ENCODE measurements around the gene ADGRG6.

ADGRG6 gene

DNA sequence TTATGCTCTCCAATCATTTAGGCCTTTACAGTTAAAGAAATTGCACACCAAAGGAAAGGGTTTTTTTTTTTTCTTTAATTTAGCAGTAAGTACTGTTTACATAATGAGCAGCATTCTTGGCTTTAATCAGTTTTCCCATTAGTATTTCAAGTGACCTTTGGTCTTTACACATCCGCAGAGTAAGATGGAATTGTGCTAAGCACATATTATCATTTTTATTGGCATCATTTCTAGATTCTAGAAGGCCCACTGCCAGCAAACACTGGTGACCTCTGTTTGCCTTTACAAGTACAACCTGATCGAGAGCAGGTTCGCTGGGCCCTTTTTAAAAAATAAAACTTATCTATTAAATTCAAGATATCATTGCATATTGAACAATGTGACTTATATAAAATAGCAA is 104.3 kb downstream of the ADGRG6 start:
- H3K27ac ChIP-seq (ENCODE audit: low read length), result no peak overlapping the region
- peaks cover 2% of the 10 kb centered on the region for H3K4me1 ChIP-seq (ENCODE audit: control insufficient read depth, low read depth, low read length)
- H3K9ac ChIP-seq (ENCODE audit: low read length), result no peak overlapping the region
- no peak overlapping the region for H3K4me3 ChIP-seq (ENCODE audit: low read length)
- no peaks in the 10 kb centered on the region for H3K9me3 ChIP-seq (ENCODE audit: control insufficient read depth, low read depth, low read length)
- no peaks in the 10 kb centered on the region for H3K36me3 ChIP-seq (ENCODE audit: control insufficient read depth, low read depth, low read length)
- H3K27me3 ChIP-seq (ENCODE audit: control insufficient read depth, insufficient read depth, low read length), result no peaks in the 10 kb centered on the region

GRCh38 chr6:142407685-142408273 is 106.0 kb downstream of the ADGRG6 start:
- no peak overlapping the region for H3K27ac ChIP-seq (ENCODE audit: low read length)
- H3K4me1 ChIP-seq (ENCODE audit: control insufficient read depth, low read depth, low read length), result peaks cover 3% of the 10 kb centered on the region
- H3K4me3 ChIP-seq (ENCODE audit: low read length), result no peak overlapping the region
- no peak overlapping the region for H3K9ac ChIP-seq (ENCODE audit: low read length)
- no peaks in the 10 kb centered on the region for H3K36me3 ChIP-seq (ENCODE audit: control insufficient read depth, low read depth, low read length)
- H3K27me3 ChIP-seq (ENCODE audit: control insufficient read depth, insufficient read depth, low read length), result no peaks in the 10 kb centered on the region
- no peaks in the 10 kb centered on the region for H3K9me3 ChIP-seq (ENCODE audit: control insufficient read depth, low read depth, low read length)

GRCh38 chr6:142408409-142408808 is 106.6 kb downstream of the ADGRG6 start:
- no peaks in the 10 kb centered on the region for H3K27me3 ChIP-seq (ENCODE audit: control insufficient read depth, insufficient read depth, low read length)
- no peak overlapping the region for H3K9ac ChIP-seq (ENCODE audit: low read length)
- peaks cover 3% of the 10 kb centered on the region for H3K4me1 ChIP-seq (ENCODE audit: control insufficient read depth, low read depth, low read length)
- no peak overlapping the region for H3K27ac ChIP-seq (ENCODE audit: low read length)
- no peaks in the 10 kb centered on the region for H3K36me3 ChIP-seq (ENCODE audit: control insufficient read depth, low read depth, low read length)
- no peak overlapping the region for H3K4me3 ChIP-seq (ENCODE audit: low read length)
- H3K9me3 ChIP-seq (ENCODE audit: control insufficient read depth, low read depth, low read length), result no peaks in the 10 kb centered on the region

GRCh38 chr6:142409794-142410193 is 108.0 kb downstream of the ADGRG6 start:
- peaks cover 3% of the 10 kb centered on the region for H3K4me1 ChIP-seq (ENCODE audit: control insufficient read depth, low read depth, low read length)
- H3K9ac ChIP-seq (ENCODE audit: low read length), result no peak overlapping the region
- no peak overlapping the region for H3K27ac ChIP-seq (ENCODE audit: low read length)
- no peaks in the 10 kb centered on the region for H3K27me3 ChIP-seq (ENCODE audit: control insufficient read depth, insufficient read depth, low read length)
- no peaks in the 10 kb centered on the region for H3K36me3 ChIP-seq (ENCODE audit: control insufficient read depth, low read depth, low read length)
- no peak overlapping the region for H3K4me3 ChIP-seq (ENCODE audit: low read length)
- H3K9me3 ChIP-seq (ENCODE audit: control insufficient read depth, low read depth, low read length), result no peaks in the 10 kb centered on the region

- Histone ChIP-seq H3K9ac (ENCODE audit: low read length) (no peak overlapping the region), H3K4me1 (ENCODE audit: control insufficient read depth, low read depth, low read length) (peaks cover 3% of the 10 kb centered on the region), H3K36me3 (ENCODE audit: control insufficient read depth, low read depth, low read length) (no peaks in the 10 kb centered on the region), H3K27me3 (ENCODE audit: control insufficient read depth, insufficient read depth, low read length) (no peaks in the 10 kb centered on the region), H3K9me3 (ENCODE audit: control insufficient read depth, low read depth, low read length) (no peaks in the 10 kb centered on the region), H3K27ac (ENCODE audit: low read length) (no peak overlapping the region), H3K4me3 (ENCODE audit: low read length) (no peak overlapping the region)
Measured at GRCh38 chr6:142411145-142411544, 109.3 kb downstream of the ADGRG6 start.

GRCh38 chr6:142412241-142412640 is 110.4 kb downstream of the ADGRG6 start:
- H3K27ac ChIP-seq (ENCODE audit: low read length), result no peak overlapping the region
- H3K36me3 ChIP-seq (ENCODE audit: control insufficient read depth, low read depth, low read length), result no peaks in the 10 kb centered on the region
- no peak overlapping the region for H3K9ac ChIP-seq (ENCODE audit: low read length)
- peaks cover 12% of the 10 kb centered on the region for H3K4me1 ChIP-seq (ENCODE audit: control insufficient read depth, low read depth, low read length)
- no peaks in the 10 kb centered on the region for H3K9me3 ChIP-seq (ENCODE audit: control insufficient read depth, low read depth, low read length)
- H3K27me3 ChIP-seq (ENCODE audit: control insufficient read depth, insufficient read depth, low read length), result no peaks in the 10 kb centered on the region
- no peak overlapping the region for H3K4me3 ChIP-seq (ENCODE audit: low read length)

DNA sequence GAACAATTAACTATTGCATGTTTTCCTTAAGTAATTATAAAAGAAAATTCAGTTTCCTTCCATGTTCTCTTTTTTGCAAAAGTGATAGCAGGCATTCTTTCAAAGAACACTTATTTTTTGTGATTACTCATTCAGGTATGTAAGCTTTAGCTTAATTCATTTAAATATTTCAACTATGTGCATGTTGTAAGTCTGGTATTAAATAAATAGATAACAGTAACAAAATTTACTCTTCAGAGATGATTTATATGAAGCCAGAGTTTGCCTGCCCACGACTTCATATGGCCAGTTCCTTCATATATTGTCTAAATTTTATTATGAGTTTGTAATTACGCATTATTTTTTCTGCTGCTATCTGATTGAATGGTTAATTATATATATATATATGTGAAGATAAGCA is 110.9 kb downstream of the ADGRG6 start:
- Histone ChIP-seq H3K9ac (ENCODE audit: low read length) (no peak overlapping the region), H3K4me3 (ENCODE audit: low read length) (no peak overlapping the region), H3K27me3 (ENCODE audit: control insufficient read depth, insufficient read depth, low read length) (no peaks in the 10 kb centered on the region), H3K27ac (ENCODE audit: low read length) (no peak overlapping the region), H3K4me1 (ENCODE audit: control insufficient read depth, low read depth, low read length) (peaks cover 16% of the 10 kb centered on the region), H3K9me3 (ENCODE audit: control insufficient read depth, low read depth, low read length) (no peaks in the 10 kb centered on the region), H3K36me3 (ENCODE audit: control insufficient read depth, low read depth, low read length) (no peaks in the 10 kb centered on the region)

GRCh38 chr6:142413111-142413510 is 111.3 kb downstream of the ADGRG6 start:
- H3K4me1 ChIP-seq (ENCODE audit: control insufficient read depth, low read depth, low read length), result peaks cover 18% of the 10 kb centered on the region
- H3K9ac ChIP-seq (ENCODE audit: low read length), result no peak overlapping the region
- no peaks in the 10 kb centered on the region for H3K36me3 ChIP-seq (ENCODE audit: control insufficient read depth, low read depth, low read length)
- H3K4me3 ChIP-seq (ENCODE audit: low read length), result no peak overlapping the region
- no peaks in the 10 kb centered on the region for H3K9me3 ChIP-seq (ENCODE audit: control insufficient read depth, low read depth, low read length)
- no peak overlapping the region for H3K27ac ChIP-seq (ENCODE audit: low read length)
- no peaks in the 10 kb centered on the region for H3K27me3 ChIP-seq (ENCODE audit: control insufficient read depth, insufficient read depth, low read length)

GRCh38 chr6:142414462-142415250 is 112.8 kb downstream of the ADGRG6 start:
- Histone ChIP-seq H3K27ac (ENCODE audit: low read length) (no peak overlapping the region), H3K4me1 (ENCODE audit: control insufficient read depth, low read depth, low read length) (peaks cover 18% of the 10 kb centered on the region), H3K36me3 (ENCODE audit: control insufficient read depth, low read depth, low read length) (no peaks in the 10 kb centered on the region)

DNA sequence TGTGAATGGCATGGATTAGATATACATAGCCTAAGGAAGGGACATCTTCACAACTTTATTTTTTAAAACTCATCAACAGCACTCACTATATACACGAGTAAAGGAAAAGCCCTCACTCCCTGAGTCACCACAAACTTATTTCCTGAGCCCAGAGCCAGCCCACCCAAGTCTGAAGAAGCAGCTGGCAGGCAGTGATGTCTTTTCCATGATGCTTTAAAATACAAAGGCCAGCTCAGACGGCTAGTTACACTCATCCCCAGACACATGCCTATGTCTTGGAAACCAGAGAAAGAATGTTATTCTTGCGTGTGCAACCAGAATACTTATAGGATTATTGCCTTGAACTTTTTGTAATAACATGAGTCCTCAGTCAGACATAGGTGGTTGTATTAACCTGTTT is 114.4 kb downstream of the ADGRG6 start:
- H3K27ac ChIP-seq (ENCODE audit: low read length), result no peak overlapping the region
- H3K4me1 ChIP-seq (ENCODE audit: control insufficient read depth, low read depth, low read length), result peaks cover 22% of the 10 kb centered on the region
- no peak overlapping the region for H3K9ac ChIP-seq (ENCODE audit: low read length)
- no peaks in the 10 kb centered on the region for H3K27me3 ChIP-seq (ENCODE audit: control insufficient read depth, insufficient read depth, low read length)
- H3K4me3 ChIP-seq (ENCODE audit: low read length), result no peak overlapping the region
- no peaks in the 10 kb centered on the region for H3K36me3 ChIP-seq (ENCODE audit: control insufficient read depth, low read depth, low read length)
- H3K9me3 ChIP-seq (ENCODE audit: control insufficient read depth, low read depth, low read length), result no peaks in the 10 kb centered on the region

More at GRCh38 chr6:142414462-142415250, 112.8 kb downstream of the ADGRG6 start:
- Histone ChIP-seq H3K9me3 (ENCODE audit: control insufficient read depth, low read depth, low read length) (no peaks in the 10 kb centered on the region), H3K4me3 (ENCODE audit: low read length) (no peak overlapping the region), H3K27me3 (ENCODE audit: control insufficient read depth, insufficient read depth, low read length) (no peaks in the 10 kb centered on the region), H3K9ac (ENCODE audit: low read length) (no peak overlapping the region)

- H3K27ac ChIP-seq (ENCODE audit: low read length), result no peak overlapping the region
- no peak overlapping the region for H3K9ac ChIP-seq (ENCODE audit: low read length)
- peaks cover 22% of the 10 kb centered on the region for H3K4me1 ChIP-seq (ENCODE audit: control insufficient read depth, low read depth, low read length)
- no peak overlapping the region for H3K4me3 ChIP-seq (ENCODE audit: low read length)
- H3K9me3 ChIP-seq (ENCODE audit: control insufficient read depth, low read depth, low read length), result no peaks in the 10 kb centered on the region
- no peaks in the 10 kb centered on the region for H3K27me3 ChIP-seq (ENCODE audit: control insufficient read depth, insufficient read depth, low read length)
- no peaks in the 10 kb centered on the region for H3K36me3 ChIP-seq (ENCODE audit: control insufficient read depth, low read depth, low read length)
Measured at GRCh38 chr6:142416686-142417085, 114.9 kb downstream of the ADGRG6 start.

DNA sequence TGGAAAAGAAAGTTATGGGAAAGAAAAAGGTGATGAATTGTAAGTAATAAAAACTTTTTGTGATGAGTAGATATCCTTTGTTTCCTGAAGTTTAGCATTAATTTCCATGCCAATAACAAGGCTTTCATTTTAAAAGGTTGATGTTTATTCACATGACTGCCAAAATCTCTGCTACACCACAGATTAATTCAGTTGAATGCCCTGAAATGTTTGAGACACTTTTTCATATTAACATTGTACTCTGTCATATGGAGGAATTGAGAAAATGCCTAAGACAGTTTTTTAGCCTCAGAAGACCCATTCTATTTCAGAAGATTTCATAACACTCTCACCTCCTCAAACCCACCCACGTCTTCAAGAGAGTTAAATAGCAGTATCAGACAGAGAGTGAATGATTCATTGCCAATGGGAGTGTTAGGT is 115.5 kb downstream of the ADGRG6 start:
- Histone ChIP-seq H3K4me3 (ENCODE audit: low read length) (no peak overlapping the region), H3K9ac (ENCODE audit: low read length) (no peak overlapping the region), H3K27ac (ENCODE audit: low read length) (no peak overlapping the region), H3K4me1 (ENCODE audit: control insufficient read depth, low read depth, low read length) (peaks cover 18% of the 10 kb centered on the region), H3K27me3 (ENCODE audit: control insufficient read depth, insufficient read depth, low read length) (no peaks in the 10 kb centered on the region), H3K9me3 (ENCODE audit: control insufficient read depth, low read depth, low read length) (no peaks in the 10 kb centered on the region), H3K36me3 (ENCODE audit: control insufficient read depth, low read depth, low read length) (no peaks in the 10 kb centered on the region)

Measured in iPS-18a (cell line).